OCI-LY3 (cell line): ENCODE measurements around the gene CD79A.

ENCODE experiments used
- H2AFZ ChIP-seq: fragments of 200-600, 300-600 bp; shearing (Covaris generic); 2 replicates; pipeline ENCODE4 v1.6.0; 2014; ENCODE audit warnings: antibody characterized with exemption, low read depth, low read length
- H3K27ac ChIP-seq: fragments of 200-600, 300-600 bp; sonication (generic); 2 replicates; pipeline ENCODE4 v1.5.1; 2014; ENCODE audit warnings: mild to moderate bottlenecking, low read length, moderate library complexity, mixed read lengths
- H3K27me3 ChIP-seq: fragments of 200-600, 300-600 bp; sonication (generic); 2 replicates; pipeline ENCODE4 v1.6.1; 2014; ENCODE audit warnings: low read depth, low read length, mixed read lengths
- H3K36me3 ChIP-seq: fragments of 200-600, 300-600 bp; sonication (generic); replicated peaks from 2 replicates; pipeline ENCODE3; 2014; ENCODE audit warnings: low read depth, low read length, mixed read lengths
- H3K4me1 ChIP-seq: fragments of 300-600, 200-600 bp; sonication (generic); 2 replicates; pipeline ENCODE4 v1.6.1; 2014; ENCODE audit warnings: low read length, mixed read lengths
- H3K4me2 ChIP-seq: fragments of 200-600, 300-600 bp; sonication (generic); 2 replicates; pipeline ENCODE4 v1.6.1; 2014; ENCODE audit warnings: low read length, mixed read lengths
- H3K4me3 ChIP-seq: fragments of 300-600, 200-600 bp; sonication (generic); 2 replicates; pipeline ENCODE4 v1.5.1; 2014; ENCODE audit warnings: antibody characterized with exemption, mild to moderate bottlenecking, low read length, moderate library complexity
- H3K79me2 ChIP-seq: fragments of 300-600, 200-600 bp; shearing (Covaris generic); 2 replicates; pipeline ENCODE4 v1.6.1; 2014; ENCODE audit warnings: mild to moderate bottlenecking, low read length, mixed read lengths
- H3K9ac ChIP-seq: fragments of 300-600, 200-600 bp; shearing (Covaris generic); 2 replicates; pipeline ENCODE4 v1.6.0; 2014; ENCODE audit warnings: mild to moderate bottlenecking, low read length, moderate library complexity
- H3K9me3 ChIP-seq: fragments of 200-600, 300-600 bp; shearing (Covaris generic); 2 replicates; pipeline ENCODE4 v1.6.1; 2014; ENCODE audit warnings: low read length, mixed read lengths; ENCODE audit not compliant: insufficient read depth
- H4K20me1 ChIP-seq: fragments of 200-600, 300-600 bp; sonication (generic); 2 replicates; pipeline ENCODE4 v1.6.1; 2016; ENCODE audit warnings: low read length, mixed read lengths; ENCODE audit not compliant: insufficient read depth
- EZH2phosphoT487 ChIP-seq: fragments of 200-600 bp; shearing (Covaris generic); IDR thresholded peaks from 2 replicates; pipeline ENCODE4 v1.6.1; 2018; ENCODE audit warnings: antibody characterized with exemption, mixed run types, low read depth
- TF ChIP-seq, protein P1 (sequence below): fragments of 200-600, 300-600 bp; sonication (generic); IDR thresholded peaks from 2 replicates; pipeline ENCODE4 v1.5.1; 2014; ENCODE audit warnings: antibody characterized with exemption, low read length, low read depth

CD79A gene

DNA sequence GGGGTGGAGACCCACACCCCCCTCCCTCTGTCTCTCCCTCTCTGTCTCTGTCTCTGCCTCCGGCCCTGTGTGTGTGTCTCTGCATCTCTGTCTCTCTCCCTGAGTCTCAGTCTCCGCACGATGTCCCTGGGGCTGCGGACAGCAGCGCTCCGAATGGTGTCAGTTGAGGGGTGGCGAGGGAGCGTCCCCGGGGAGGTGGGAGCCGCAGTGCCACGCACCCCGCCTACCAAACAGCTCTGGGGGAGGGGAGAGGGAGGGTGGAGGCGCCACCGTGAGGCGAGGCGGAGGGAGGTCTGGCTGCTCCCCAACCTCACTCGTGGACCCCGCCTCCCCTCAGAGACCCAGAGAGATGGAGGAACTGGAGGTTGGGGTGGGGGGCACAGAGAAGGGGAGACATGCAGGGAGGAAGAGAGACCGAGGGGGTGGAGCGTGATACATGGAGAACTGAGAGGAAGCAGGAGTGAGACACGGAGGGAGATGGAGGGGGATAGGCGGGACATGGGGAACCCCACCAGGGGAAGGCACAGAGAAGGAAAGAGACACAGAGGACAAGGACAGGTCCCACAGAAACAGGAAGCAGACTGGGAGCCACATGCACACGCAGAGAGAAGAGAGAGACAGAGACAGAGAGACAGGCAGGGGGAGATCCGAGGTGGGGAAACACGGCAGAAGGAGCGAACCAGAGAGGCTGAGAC lies 44.0 kb downstream of the CD79A start:
- H3K27me3 ChIP-seq: peaks cover 20% of the 10 kb centered on the region
- no peaks in the 10 kb centered on the region for H3K79me2 ChIP-seq
- H3K36me3 ChIP-seq: no peaks in the 10 kb centered on the region
- no peak overlapping the region for H2AFZ ChIP-seq
- no peak overlapping the region for H3K4me3 ChIP-seq
- H3K4me1 ChIP-seq: peaks cover 19% of the 10 kb centered on the region
- H3K9me3 ChIP-seq: no peaks in the 10 kb centered on the region
- no peak overlapping the region for H3K27ac ChIP-seq
- no peak for TF ChIP-seq EZH2phosphoT487
- TF ChIP-seq, protein P1, sequence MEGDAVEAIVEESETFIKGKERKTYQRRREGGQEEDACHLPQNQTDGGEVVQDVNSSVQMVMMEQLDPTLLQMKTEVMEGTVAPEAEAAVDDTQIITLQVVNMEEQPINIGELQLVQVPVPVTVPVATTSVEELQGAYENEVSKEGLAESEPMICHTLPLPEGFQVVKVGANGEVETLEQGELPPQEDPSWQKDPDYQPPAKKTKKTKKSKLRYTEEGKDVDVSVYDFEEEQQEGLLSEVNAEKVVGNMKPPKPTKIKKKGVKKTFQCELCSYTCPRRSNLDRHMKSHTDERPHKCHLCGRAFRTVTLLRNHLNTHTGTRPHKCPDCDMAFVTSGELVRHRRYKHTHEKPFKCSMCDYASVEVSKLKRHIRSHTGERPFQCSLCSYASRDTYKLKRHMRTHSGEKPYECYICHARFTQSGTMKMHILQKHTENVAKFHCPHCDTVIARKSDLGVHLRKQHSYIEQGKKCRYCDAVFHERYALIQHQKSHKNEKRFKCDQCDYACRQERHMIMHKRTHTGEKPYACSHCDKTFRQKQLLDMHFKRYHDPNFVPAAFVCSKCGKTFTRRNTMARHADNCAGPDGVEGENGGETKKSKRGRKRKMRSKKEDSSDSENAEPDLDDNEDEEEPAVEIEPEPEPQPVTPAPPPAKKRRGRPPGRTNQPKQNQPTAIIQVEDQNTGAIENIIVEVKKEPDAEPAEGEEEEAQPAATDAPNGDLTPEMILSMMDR: peak; percentile 26; the same call in 1 of the 2 replicates
- peak overlapping the region; percentile 4; the same call in 1 of the 2 replicates for H3K4me2 ChIP-seq
- no peaks in the 10 kb centered on the region for H4K20me1 ChIP-seq
- H3K9ac ChIP-seq: no peak overlapping the region

GRCh38 chr19:41921577-41922576 lies 44.8 kb downstream of the CD79A start:
- no peak overlapping the region for H3K27ac ChIP-seq
- no peak for TF ChIP-seq EZH2phosphoT487
- TF ChIP-seq, protein P1: no peak
- H3K9ac ChIP-seq: no peak overlapping the region
- H3K4me3 ChIP-seq: no peak overlapping the region
- H2AFZ ChIP-seq: no peak overlapping the region
- no peaks in the 10 kb centered on the region for H3K9me3 ChIP-seq
- peaks cover 22% of the 10 kb centered on the region for H3K27me3 ChIP-seq
- H3K4me1 ChIP-seq: peaks cover 19% of the 10 kb centered on the region
- H4K20me1 ChIP-seq: no peaks in the 10 kb centered on the region
- H3K4me2 ChIP-seq: peak overlapping the region; percentile 4; the same call in 1 of the 2 replicates
- H3K79me2 ChIP-seq: no peaks in the 10 kb centered on the region
- no peaks in the 10 kb centered on the region for H3K36me3 ChIP-seq

DNA sequence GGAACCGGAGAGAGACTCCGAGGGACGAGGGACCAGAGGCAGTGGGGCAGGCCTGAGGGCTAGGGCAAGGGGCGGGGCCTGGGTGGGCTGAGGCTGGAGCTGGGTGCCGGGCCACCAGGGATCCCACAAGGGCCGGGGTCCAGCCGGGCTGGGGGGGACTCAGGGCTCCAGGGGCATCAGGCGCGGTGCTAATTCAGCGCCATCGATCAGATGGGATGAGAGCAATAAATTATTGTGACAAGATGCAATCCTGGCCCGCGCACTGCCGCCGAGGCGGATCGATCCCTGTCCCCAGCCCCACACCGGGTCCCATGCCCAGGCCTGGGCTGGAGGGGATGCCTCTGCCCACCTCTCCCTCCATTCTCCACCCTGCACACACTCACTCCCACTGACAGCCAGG lies 45.5 kb downstream of the CD79A start:
- Histone ChIP-seq H3K4me1 (peaks cover 25% of the 10 kb centered on the region), H3K79me2 (no peaks in the 10 kb centered on the region), H3K4me2 (no peak overlapping the region), H3K9me3 (no peaks in the 10 kb centered on the region), H3K27me3 (peaks cover 28% of the 10 kb centered on the region), H2AFZ (no peak overlapping the region), H3K9ac (no peak overlapping the region), H3K4me3 (no peak overlapping the region), H4K20me1 (no peaks in the 10 kb centered on the region), H3K27ac (no peak overlapping the region), H3K36me3 (no peaks in the 10 kb centered on the region)
- TF ChIP-seq EZH2phosphoT487: no peak
- TF ChIP-seq, protein P1: no peak
